DMS53 treated with DMSO at 0.1 percent for 48 hours (cell line): ENCODE data around the gene GRIP1.
"Not testable (repeated sequence)": the region's sequence is repeated elsewhere in the genome, so short reads cannot be mapped to it uniquely, and the experiment has no call there.

Experiments
- DNase-seq: peaks from one replicate; lab custom pipeline; 2025; ENCODE audit not compliant: unreplicated experiment; lab: John Stamatoyannopoulos, UW

GRIP1 gene

DNA sequence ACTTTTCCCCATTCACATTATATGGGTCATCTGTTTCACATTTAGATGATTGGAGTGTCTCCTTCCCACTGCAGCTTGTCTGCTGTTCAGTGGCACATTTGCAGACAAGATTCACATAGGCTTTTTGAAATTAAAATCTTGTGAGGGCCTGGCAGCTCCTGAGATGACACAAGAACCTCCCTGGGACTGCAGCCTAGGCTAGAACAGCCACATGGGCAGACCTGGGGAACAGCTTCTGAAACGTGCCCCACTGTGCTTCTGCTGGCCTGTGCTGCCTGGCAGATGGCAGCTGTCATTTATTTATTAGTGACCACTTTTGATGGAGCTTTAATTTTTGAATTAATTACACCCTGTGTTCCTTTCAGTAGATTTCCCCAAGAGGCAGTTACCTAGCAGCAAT lies 137.4 kb downstream of the GRIP1 start:
- DNase-seq: no peak

GRCh38 chr12:66539431-66539830 lies 139.4 kb downstream of the GRIP1 start:
- no peak for DNase-seq

GRCh38 chr12:66538970-66539369 lies 139.9 kb downstream of the GRIP1 start:
- DNase-seq: no peak

- DNase-seq: no peak
Observed at GRCh38 chr12:66537876-66538275, 141.0 kb downstream of the GRIP1 start.

DNA sequence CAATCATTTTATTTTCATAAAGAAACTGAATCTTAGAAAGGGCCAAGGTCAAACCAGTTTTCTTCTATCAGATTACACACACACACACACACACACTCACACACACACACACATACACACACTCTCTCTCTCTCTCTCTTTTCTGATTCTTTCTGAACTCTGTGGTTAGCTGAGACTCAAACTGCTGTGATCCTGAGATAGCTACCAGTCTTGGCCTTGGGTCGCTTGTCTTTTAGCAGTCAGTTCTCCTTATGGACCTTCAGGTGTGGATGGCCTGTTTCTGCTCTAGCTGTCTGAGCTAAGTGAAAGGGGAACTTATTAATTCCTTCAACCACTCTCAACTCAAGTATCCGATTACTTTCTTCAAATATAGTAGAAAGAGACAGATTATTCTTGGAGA lies 145.1 kb downstream of the GRIP1 start:
- no peak for DNase-seq

DNA sequence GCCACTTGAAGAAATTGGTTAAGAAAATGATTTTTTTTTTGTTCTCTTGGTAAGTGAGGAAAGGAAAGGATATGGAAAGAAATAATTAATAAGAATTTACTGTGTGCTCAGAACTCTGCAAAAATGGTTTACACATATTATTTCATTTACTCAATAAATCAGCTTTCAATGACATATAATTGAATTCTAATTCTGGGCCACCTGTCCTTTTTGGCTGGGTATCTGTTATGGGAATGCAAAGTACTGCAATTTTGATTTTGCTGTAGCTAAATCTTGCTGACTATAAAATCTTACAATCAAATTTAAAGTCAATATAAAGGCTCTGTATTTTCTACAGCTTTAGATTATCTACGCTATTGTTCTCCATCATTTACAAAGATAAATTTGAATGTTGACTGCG lies 147.1 kb downstream of the GRIP1 start:
- no peak for DNase-seq

- DNase-seq: no peak
Observed at GRCh38 chr12:66529934-66530333, 148.9 kb downstream of the GRIP1 start.

DNA sequence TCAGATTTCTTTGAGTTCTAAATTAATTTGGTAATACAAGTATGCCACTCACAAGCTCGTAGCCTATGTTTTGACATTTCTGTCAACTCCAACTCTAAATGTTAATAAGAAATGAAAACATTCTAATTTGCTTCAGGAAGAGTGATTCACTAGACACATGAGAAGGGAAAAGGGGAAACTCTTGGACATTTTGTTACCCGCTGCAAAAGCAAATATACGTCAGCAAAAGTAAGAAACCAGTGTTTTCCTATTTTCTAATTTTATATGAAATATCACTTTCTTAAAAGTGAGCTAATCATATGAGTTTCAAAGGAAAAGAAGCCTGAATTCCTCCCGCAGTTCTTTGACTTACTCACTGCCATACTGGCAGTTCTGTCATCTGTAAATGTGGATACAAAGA lies 162.3 kb downstream of the GRIP1 start:
- DNase-seq: no peak

DNA sequence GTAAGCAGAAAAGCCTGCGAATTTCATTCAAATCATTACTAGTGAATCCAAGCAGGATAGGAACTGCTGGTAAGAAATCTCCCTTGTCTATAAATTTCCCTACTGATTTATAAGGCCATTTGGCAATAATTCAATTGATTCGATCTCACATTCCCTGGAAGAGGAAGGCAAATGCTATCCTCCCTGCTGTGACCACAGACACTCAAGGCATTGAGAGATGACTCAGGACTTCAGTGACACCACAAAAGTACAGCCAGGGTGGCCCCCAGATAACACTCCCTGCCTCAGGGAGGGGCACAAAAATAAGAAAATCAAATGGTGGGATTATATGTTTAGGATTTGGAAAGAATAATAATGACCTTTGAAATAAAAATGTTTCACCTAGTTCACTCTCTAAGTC lies 162.7 kb downstream of the GRIP1 start:
- no peak for DNase-seq

- no peak for DNase-seq
Observed at GRCh38 chr12:66514581-66514980, 164.3 kb downstream of the GRIP1 start.

GRCh38 chr12:66508025-66508424 lies 170.9 kb downstream of the GRIP1 start:
- DNase-seq: no peak

DNA sequence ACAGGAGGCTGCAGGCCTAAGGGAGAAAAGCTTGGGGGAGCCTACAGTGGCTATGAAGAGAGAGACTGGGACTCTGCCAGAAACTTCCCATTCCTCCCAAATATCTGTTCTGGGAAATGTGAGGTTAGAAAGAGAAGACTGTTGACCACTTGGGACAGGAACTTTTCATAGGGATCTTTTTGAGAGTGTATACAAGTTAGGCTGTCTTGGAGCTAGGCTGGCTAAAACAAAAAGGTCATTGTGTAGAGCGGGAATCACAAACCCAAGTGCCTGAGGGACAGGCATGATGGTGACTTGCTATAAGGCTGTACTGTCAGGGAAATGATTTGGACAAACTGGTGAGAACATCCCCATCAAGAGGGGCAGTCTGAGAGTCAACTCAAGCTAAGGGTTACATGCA lies 175.1 kb downstream of the GRIP1 start:
- DNase-seq: no peak

DNA sequence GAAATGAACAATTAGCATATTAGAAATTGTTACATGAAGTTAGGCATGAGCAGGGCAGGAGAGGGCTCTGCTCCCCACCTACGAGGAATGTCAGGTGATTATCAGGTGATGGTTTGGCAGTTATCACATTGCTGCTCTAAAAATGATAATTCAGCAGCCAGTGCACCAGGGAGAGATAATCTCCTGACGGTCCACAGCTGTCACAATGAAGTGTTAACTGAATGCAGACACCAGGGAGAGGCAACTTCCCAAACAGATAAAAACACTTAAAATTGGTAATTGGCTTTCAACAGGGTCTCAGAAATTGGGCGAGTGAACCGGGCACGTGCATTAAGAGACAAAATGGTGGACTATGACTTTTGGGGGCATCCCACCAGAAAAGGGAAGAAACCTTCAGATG lies 176.0 kb downstream of the GRIP1 start:
- DNase-seq: no peak

DNA sequence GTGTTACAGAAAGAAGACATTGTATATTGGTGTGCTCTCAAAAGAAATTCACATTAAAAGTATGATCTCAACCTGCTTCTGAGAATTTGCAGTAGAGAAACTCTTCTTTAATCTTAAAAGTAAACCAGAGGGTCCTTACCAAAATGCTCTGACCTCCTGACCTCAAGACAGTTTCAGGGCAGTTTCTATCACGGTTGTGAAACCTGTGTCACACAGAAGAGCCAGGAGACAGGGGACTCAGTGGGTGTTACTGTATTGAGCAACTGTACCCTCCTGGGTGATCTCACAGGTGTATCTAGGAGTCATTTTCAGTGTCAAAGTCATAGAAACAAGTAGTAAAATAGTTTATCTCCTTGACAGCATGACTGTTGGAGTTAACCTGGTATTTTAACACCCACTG lies 178.0 kb downstream of the GRIP1 start:
- DNase-seq: no peak

GRCh38 chr12:66500091-66500490 lies 178.8 kb downstream of the GRIP1 start:
- no peak for DNase-seq

- no peak for DNase-seq
Observed at GRCh38 chr12:66499000-66499399, 179.9 kb downstream of the GRIP1 start.

GRCh38 chr12:66498059-66498458 lies 180.8 kb downstream of the GRIP1 start:
- not testable (repeated sequence) for DNase-seq

- no peak for DNase-seq
Observed at GRCh38 chr12:66497008-66497897, 181.6 kb downstream of the GRIP1 start.

GRCh38 chr12:66496595-66496994 lies 182.3 kb downstream of the GRIP1 start:
- no peak for DNase-seq

DNA sequence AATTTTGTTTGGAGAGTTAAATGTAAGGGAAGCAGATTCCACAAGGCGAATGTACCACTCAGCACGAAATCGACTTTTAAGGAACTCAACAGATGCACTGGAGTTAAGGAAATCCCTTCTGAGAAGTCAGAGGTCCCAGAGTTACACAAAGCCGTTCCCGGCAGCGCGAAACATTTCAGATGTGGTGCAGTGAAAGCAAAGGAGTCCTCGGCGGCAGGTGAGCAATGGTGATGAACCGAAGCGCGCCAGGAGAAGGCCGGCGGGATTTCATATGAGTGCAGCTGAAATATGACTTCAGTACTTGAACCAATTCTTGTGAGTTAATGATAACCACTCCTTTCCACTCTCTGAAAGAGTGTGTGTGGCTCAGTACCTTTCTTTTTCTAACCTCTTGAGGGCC lies 183.2 kb downstream of the GRIP1 start:
- no peak for DNase-seq

- no peak for DNase-seq
Observed at GRCh38 chr12:66493819-66494218, 185.1 kb downstream of the GRIP1 start.

DNA sequence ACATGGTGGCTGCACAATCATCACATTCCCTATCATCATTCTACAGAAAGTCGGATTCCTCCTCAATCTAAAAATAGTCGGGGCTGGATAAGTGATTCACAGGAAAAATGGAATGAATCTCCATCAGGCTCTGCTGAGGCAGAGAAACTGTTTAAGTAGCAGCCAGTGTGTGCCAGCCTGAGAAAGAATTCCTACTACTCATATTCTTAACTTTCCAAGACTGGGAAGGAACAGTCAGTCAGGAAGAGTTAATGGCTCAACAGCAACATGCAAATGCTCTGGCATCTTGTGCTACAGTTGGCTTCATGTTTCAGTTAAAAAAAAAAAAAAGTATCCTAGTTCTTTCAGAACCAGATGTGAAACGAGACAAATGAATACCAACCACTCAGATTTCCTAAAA lies 187.0 kb downstream of the GRIP1 start:
- DNase-seq: no peak
